NCI-H2227 (cell line): Measurements from ENCODE around the gene AUNIP.

Source experiments
- DNase-seq: peaks from one replicate; lab custom pipeline; 2025; ENCODE audit not compliant: unreplicated experiment; lab: John Stamatoyannopoulos, UW

AUNIP gene

DNA sequence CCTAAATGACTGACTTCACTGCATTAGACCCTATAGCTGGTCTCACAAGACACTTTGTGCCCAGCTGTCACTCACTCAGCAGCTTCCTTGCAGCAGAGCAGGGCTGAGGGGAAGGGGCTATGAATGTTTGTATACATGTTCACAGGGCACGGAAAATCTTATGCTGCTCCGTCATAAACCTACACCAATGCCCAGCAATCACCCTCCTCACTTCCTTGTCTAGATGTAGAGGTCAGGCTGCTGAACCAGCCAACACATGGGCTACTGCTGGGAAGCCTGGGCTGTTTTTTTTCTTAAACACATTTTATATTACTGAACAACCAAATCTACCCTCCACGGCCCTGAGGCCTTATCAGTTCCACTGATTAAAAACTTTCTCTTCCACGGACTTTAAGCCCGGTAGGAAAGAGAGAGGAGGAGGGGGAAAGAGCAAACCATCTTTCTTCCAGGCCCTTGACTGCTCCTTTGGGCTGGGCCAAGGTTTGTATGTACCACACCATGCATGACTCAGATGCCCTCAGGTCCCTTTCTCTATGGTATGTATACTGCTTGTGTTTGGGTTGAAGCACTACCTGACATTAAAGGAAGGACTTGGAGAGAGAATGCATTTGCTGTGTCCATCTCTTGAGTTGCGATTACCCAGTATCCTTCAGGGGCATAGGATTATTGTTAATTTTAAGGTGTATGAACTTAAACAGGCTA, 26.8 kb downstream of the AUNIP start:
- no peak for DNase-seq

DNA sequence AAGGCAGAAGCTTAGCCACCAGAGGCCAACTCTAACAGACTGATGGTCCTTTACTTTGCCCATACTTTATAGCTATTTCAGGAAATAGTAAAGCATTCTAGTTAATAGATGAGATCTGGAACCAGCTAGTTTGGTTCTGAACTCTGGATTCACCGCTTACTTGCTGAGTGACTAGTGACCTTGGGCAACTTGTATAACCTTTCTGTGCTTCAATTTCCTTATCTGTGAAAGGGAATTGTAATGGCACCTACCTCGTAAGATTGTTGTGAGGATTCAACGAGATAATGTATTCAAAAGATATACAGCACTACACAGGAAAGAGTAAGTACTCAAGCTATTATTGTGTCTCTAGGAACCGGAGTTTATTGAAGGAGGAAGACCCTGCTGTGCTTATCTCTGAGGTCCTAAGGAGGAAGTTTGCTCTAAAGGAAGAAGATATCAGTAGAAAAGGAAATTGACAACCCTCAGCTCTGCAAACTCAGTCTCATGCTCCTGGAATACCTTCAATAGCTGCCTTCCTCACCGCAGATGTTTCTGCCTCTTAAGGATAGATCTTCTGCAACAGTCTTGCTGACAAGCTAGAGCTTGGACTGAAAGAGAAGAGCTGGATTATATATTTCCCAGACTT, 27.6 kb downstream of the AUNIP start:
- no peak for DNase-seq

DNA sequence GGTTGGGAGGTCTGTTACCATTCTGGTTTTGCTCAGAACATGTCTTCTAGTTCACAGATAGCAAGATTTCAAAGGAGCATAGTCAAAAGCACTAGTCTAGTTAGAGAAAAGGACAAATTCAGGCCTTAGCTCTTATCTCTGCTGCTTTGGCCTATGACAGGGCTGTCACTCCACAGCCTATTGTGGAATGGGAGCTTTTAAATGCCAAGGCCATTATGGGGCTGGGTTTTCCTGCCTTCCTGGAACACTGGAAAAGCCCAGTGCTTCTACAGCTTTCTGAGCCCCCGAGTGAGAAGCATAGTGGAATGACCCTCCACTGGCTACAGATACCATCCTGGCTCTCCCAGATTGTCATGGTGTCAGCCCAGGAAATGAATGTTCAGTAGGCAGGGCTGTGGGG, 30.2 kb downstream of the AUNIP start:
- DNase-seq, result no peak

DNA sequence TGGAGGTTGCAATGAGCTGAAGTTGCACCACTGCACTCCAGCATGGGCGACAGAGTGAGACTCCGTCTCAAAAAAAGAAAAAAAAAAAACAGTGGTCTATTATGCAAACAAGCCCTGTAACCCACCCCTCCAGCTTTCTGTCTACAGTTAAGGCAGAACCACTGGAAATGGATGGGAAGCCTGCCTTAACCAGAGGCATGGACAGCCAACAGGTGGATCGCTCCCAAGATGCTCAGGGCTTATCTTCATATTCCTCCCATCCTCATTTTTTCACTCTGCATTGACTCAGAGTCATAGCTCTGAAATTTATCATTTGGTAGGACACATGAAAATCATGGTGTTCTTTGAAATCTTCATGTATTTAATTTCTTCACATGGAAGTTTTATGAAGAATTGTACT, 30.8 kb downstream of the AUNIP start:
- no peak for DNase-seq

DNA sequence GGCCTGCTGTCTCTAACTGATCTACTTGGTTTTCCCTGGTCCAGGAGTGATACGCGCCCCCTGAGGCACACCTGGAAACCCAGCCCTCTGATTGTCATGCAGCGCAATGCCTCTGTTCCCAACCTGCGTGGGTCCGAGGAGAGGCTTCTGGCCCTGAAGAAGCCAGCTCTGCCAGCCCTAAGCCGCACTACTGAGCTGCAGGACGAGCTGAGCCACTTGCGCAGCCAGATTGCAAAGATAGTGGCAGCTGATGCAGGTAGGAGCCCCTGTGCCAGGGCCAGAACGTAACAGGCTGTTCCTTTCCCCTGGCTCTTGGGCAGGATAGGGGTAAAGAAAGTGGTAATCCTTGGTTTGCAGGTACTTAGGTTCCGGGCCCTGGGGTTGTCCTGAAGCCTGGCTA, 32.7 kb downstream of the AUNIP start:
- DNase-seq, result no peak

DNA sequence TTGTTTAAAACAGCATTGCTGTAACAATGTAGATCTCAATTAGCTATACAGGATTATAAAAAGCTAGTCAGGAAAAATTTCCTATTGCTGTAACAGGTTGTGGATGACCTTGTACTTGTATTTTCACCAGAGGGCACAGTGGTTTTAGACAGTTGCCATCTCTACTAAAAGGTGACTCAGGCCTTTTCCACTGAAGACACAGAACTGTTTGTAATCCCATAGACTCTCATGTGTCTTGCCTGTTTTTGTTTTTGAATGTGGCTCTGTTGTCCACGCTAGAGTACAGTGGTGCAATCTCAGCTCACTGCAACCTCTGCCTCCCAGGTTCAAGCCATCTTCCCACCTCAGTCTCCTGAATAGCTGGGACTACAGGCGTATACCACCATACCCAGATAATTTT, 33.7 kb downstream of the AUNIP start:
- DNase-seq, result no peak

DNA sequence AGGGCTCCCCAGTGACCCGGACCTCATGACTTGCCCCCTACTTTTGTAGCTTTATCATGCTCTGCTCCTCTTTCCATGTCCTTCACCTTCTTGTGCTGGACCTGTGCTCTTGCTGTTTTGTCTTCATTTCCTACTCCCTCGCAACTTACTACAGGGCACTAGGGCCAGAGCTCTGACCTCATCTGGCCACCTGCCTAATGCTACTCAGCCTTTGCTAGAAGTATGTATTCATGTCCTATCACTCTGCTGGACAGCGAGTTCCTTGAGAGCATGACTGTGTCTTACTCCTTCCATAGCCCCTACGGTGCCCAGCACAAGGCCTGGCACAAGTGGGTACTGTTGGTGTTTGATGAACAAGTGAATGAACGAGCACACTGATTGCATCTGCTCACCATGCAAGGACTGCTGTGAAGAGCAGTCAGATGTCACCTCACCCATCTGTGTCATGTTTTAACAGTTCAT, 37.6 kb downstream of the AUNIP start:
- no peak for DNase-seq

DNA sequence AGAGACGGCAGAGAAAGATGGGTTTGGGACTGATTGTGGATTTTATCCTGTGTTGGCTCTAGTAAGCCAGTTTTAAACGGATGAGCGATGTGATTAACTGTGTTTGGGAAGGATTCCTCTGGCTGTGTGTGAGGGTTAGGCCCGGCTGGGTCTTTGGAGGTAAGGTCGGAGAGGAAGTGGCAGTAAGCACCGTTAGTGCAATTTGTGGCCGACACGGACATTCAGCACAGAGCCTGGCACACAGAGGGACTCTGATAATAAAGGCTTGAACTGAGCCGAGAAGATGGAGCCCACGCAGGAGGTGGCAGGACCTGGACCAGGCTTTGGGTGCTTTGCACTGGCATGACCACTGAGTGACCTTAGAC, 38.2 kb downstream of the AUNIP start:
- DNase-seq, result no peak

DNA sequence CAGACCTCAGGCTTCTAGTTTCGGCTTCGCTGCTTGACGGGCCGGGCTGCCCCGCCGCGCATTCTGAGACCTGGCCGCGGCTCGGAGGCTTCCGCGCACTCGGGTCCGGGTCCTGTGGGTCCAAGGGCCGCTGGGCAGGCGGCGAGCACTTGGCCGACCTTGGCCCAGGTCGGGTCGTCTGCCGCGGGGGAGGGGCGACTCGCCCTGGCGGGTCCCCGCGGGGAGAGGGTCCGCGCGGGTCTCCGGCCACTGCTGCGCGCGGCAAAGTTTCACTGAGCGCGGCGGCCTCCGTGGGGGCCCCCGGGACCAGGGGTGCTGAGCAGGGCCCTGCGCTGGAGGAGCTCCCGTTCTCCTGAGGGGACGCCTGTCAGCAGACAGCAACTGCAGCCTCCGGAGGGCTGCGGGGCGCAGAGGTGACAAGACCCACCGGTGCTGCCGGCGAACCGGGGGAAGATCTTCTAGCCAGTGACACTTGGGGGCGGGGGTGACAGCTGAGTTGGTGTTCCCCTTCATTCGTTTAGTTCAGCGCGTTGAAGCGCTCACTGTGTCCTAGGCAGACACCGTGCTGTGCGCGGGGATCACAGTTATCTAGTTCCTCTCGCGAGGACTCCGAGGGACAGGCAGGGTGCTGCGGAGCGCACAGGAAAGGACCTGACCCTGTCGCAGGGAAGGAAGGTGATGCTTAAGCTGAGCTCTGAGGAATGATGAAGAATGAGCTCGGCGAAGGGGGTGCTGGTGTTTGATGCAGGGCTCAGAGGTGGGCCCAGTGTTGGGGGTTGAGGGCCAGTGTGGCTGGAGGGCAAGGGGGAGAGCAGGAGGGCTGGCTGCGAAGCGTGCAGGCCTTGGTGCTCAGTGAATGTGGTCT, 38.8 kb downstream of the AUNIP start:
- peak; percentile 58 for DNase-seq

DNA sequence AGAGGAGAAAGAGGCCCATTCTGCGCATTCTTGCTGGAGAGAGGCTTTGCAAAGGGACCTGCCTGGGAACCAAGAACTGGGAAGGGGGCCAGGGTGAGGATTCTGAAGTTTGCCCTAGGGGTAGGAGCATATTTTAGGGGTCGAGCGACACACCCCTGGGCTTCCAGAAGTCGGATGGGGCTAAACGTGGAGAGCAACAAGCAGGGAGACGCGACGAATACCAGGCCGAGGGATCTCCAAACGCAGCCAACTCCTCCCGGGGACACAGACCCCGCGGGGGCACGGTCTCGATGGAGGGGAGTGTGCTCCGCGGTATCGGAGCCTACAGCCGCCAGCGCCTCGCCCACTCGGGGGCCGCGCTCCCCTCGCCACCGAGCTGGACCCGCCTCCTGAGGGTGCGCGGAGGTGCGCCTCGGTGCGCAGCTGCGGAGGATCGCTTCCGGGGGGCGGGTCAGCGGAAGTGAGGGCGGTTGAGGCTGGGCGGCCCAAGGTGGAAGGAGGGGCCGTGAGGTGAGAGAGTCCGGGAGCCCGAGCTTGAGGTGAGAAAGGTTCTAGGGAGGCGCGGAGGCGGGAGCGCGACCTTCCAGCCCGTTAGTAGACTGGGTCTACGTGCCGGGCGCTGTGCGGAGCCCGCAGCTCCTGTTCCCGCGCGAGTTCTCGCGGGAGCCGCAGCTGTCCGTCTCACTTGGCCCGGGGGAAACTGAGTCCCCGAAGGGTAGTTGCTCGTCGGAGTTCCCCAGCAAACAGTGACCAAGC, 39.6 kb downstream of the AUNIP start, which contains the start of gene MTFR1L:
Gene MTFR1L (plus strand): TSS at position 464 of the 756 bp plus-strand sequence. CDS start 3,151 bp downstream, outside the sequence.
- peak; percentile 92 for DNase-seq

DNA sequence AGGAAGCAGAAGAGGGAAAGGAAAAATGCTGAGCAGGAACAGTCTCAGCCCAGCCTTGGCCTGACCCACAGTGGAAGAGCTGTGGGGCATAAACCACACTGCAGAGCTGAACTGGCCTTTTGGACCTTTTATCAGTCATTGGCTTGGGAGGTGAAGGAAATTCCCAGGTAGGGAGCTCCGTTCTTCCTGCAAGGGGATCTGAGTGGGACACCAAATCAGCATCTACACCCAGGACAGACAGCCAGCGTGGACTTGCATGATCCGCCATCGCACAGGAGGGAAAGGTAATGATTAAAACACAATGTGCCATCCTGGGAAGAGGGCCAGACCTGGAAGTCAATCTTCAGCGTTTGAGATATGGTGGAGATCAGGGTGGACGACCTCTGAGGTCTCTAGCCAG, 40.7 kb downstream of the AUNIP start:
- no peak for DNase-seq

DNA sequence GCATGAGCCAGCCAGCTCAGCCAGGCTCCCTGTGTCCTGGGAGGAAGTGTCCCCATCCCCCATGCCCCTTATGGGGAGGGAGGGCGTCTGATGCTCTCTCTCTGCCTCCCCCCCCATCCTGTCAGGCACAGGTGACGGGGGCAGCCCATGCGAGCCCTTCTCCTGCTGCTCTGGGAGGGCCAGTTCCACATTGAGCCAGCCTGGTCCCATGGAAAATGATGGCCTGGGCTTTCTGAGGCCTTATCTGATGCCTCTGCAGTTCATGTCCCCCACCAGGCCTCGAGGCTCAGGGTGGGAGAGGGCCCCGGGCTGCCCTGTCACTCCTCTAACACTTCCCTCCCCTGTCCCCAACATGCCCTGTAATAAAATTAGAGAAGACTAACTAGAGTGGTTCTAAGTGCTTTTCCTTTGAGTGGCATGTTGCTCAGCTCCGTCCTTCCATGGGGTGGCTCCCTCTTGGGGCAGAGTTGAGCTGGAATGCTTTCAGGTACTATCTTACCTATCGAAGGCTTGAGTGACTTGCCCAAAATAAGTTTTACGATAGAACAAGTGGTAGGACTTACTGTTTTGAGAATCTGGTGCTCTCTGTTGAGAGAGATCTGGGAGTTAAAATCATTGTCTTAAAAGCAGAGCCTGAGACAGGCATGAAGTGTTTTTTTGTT, 41.3 kb downstream of the AUNIP start:
- peak; percentile 37 for DNase-seq

DNA sequence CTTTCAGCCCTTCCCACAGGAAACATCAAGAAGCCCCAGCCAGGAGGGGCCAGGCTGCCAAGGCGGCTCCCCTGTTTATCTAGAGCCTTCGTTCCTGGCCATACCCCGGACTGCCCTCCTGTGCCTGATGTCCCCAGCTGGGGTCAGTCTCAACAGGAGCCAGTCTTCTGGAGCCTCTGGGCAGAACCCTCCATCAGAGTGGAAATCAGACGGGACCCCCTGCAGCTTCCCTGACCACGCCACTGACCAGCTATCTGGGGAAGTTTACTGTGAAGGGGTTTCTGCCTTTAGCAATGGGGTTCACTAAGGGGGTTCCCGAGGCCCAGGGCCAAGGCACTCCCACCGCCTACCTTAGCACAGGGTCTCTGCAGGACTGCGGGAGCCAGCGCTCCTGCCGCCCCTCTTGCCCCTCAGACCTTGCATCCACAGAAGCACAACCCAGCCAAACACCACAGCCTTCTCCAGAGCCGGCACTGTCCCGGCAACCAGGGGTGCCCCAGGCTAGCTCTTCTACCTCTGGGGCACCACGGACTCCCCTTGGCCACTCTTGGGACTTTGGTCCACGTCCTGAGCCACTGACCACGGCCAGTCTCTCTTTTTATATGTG, 43.0 kb downstream of the AUNIP start:
- no peak for DNase-seq

DNA sequence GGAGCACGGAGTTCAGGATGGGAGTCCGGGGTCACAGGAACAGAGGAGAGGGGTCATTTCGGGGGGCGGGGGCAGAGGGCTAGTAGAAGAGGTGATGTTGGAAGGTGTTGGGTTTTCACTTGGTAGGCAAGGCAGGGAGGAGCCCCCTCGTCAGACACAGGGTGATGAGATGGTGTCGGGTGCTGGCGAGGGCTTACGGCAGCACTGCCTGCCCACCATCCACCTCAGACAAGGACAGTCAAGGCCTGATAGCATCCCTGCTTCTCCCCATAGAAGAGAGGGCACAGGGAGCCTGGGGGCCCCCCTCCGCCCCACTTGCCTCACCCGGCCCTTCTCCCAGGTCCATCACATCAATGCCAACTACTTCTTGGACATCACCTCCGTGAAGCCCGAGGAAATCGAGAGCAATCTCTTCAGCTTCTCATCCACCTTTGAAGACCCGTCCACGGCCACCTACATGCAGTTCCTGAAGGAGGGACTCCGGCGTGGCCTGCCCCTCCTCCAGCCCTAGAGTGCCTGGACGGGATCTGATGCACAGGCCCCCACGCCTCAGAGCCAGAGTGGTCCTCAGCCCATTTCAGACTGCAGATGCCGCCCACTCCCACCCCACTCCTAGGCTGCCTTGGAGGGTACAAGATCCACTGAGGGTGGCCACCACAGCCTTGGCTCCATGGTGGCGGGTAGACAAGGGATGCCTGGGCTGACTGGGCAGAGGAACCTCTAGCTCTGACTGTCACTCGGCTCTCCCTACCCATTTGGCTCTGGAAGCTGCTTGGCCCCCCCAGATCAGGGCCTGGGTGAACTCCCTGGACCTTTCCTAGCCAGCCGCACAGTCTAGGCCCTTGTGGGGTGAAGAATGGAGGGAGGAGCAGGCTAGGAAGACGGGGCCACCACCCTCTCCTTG, 43.8 kb downstream of the AUNIP start:
- DNase-seq, result no peak

DNA sequence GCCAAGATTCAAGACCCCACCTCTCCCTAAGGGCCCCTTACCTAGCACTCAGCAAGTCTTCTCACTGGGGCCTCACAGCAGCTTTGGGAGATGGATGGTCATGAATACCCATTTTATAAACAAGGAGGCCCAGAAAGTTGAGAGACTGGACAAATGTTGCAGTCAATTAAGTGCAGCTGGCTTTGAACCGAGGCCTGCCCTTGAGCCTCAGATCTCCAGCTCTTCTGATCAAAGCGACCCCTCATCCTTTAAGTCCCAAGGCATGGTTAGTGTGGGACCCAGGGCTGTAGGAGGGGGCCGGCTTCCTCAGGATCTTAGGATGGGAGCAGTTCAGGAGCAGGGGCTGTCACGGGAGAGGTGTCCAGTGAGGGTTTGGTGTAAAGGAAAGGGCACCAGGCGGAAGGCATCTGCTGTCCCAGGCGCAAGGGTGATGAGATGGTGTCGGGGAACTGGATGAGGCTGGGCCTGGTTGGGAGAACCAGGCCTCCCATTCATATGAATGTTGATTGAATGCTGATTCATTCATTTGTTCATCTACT, 44.6 kb downstream of the AUNIP start:
- no peak for DNase-seq

DNA sequence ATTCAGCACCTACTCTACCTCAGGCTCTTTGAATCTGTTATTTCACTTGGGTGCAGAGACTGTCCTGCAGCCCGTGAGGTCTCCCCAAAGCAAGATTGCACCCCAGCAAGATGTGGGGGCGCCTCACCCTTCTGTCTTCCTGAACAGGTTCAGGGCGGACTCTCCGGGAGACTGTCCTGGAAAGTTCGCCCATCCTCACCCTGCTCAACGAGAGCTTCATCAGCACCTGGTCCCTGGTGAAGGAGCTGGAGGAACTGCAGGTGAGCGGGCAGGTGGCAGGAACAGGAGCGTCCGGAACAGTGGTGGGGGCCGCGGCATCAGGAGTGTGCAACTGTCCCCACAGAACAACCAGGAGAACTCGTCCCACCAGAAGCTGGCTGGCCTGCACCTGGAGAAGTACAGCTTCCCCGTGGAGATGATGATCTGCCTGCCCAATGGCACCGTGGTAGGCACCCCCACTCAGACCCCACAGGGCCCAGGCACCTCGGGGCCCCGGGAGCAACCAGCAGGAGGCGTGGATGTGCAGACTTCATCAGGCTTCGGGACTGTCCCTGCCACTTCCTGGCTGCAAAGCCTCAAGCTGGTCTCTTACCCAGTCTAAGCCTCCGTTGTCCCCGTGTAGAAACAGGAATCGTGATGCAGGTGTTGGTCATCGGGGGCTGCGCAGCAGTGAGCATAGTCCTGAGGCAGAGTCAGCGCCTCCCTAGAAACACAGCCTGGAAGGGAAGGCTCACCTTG, 45.4 kb downstream of the AUNIP start:
- no peak for DNase-seq

DNA sequence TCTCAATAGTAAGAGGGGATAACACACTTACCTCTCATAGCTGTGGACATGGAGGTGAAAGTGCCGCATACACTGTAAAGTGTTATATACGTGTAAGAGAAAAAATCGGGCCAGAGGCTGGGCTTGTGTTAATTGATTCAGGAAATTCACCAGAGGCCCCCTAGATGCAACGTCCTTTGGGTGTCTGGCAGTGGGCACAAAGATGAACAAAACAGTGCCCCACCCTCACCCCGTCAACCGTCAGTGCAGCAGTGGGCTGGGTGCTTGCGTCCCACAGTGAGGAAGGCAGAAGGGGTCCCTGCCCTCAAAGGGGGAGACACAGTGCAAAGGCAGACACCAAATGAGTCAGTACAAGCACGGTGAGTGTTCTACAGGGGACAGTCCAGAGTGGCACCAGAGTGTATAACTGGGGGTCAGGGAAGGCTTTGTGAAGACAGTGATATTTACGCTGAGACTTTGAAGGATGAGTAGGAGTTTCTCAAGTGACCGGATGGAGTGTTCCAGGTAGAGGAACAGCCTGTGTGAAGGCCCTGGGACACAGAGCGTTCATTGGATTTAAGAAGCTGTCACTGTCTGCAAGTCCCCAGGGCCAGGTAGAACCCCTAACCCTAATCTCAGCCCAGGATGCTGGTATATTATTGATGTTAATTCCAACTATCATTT, 46.1 kb downstream of the AUNIP start:
- no peak for DNase-seq
